Measurements from ENCODE around the gene CDK18.
A peak's percentile ranks its signal among the peaks of the same experiment; 100 is the strongest.

Gene CDK18

GRCh38 chr1:205502111-205502810, 2.2 kb upstream of the CDK18 start:
- no peak overlapping the region for H3K4me3 ChIP-seq (ENCODE audit: low read depth in 1 of 5, low read length in 5 of 5)

GRCh38 chr1:205502992-205503391, 1.5 kb upstream of the CDK18 start:
- no peak overlapping the region for H3K27ac ChIP-seq (ENCODE audit: low read depth, low read length)
- peaks cover 0 to 16% (median 8%) of the 10 kb centered on the region in 5 donors for H3K27me3 ChIP-seq (ENCODE audit: control insufficient read depth in 5 of 5, insufficient read depth in 4 of 5, low read length in 5 of 5)
- no peaks in the 10 kb centered on the region for H3K36me3 ChIP-seq (ENCODE audit: control insufficient read depth in 5 of 5, insufficient read depth in 5 of 5, low read length in 5 of 5)
- peaks cover 0 to 30% (median 23%) of the 10 kb centered on the region in 5 donors for H3K4me1 ChIP-seq (ENCODE audit: control insufficient read depth in 5 of 5, insufficient read depth in 5 of 5, low read length in 5 of 5)
- H3K9me3 ChIP-seq (ENCODE audit: control insufficient read depth in 5 of 5, low read length in 5 of 5), result no peaks in the 10 kb centered on the region
- H3K4me3 ChIP-seq (ENCODE audit: low read depth in 1 of 5, low read length in 5 of 5), result no peak overlapping the region
- no peak overlapping the region for H3K9ac ChIP-seq (ENCODE audit: low read length in 5 of 5)

More at GRCh38 chr1:205502111-205502810, 2.2 kb upstream of the CDK18 start:
- no peak overlapping the region for H3K27ac ChIP-seq (ENCODE audit: low read depth, low read length)
- no peaks in the 10 kb centered on the region for H3K9me3 ChIP-seq (ENCODE audit: control insufficient read depth in 5 of 5, low read length in 5 of 5)
- no peak overlapping the region for H3K9ac ChIP-seq (ENCODE audit: low read length in 5 of 5)
- peaks cover 4 to 16% (median 8%) of the 10 kb centered on the region in 5 donors for H3K27me3 ChIP-seq (ENCODE audit: control insufficient read depth in 5 of 5, insufficient read depth in 4 of 5, low read length in 5 of 5)
- H3K36me3 ChIP-seq (ENCODE audit: control insufficient read depth in 5 of 5, insufficient read depth in 5 of 5, low read length in 5 of 5), result no peaks in the 10 kb centered on the region
- peaks cover 0 to 30% (median 23%) of the 10 kb centered on the region in 5 donors for H3K4me1 ChIP-seq (ENCODE audit: control insufficient read depth in 5 of 5, insufficient read depth in 5 of 5, low read length in 5 of 5)

GRCh38 chr1:205505076-205505729, 734 bp downstream of the CDK18 start:
- peak overlapping the region; percentile 57 to 86 (median 70) for H3K4me3 ChIP-seq (ENCODE audit: low read depth in 1 of 5, low read length in 5 of 5)
- no peaks in the 10 kb centered on the region for H3K36me3 ChIP-seq (ENCODE audit: control insufficient read depth in 5 of 5, insufficient read depth in 5 of 5, low read length in 5 of 5)
- no peaks in the 10 kb centered on the region for H3K9me3 ChIP-seq (ENCODE audit: control insufficient read depth in 5 of 5, low read length in 5 of 5)
- H3K27ac ChIP-seq (ENCODE audit: low read depth, low read length), result no peak overlapping the region
- H3K27me3 ChIP-seq (ENCODE audit: control insufficient read depth in 5 of 5, insufficient read depth in 4 of 5, low read length in 5 of 5), result peaks cover 0 to 16% (median 8%) of the 10 kb centered on the region in 5 donors
- peaks cover 0 to 30% (median 23%) of the 10 kb centered on the region in 5 donors for H3K4me1 ChIP-seq (ENCODE audit: control insufficient read depth in 5 of 5, insufficient read depth in 5 of 5, low read length in 5 of 5)
- peak overlapping the region in 4 of 5 donors; percentile 27 to 72 (median 58) for H3K9ac ChIP-seq (ENCODE audit: low read length in 5 of 5)

GRCh38 chr1:205505791-205506190, 1.3 kb downstream of the CDK18 start:
- no peak overlapping the region for H3K27ac ChIP-seq (ENCODE audit: low read depth, low read length)

GRCh38 chr1:205506409-205507200, 2.1 kb downstream of the CDK18 start:
- no peaks in the 10 kb centered on the region for H3K9me3 ChIP-seq (ENCODE audit: control insufficient read depth in 5 of 5, low read length in 5 of 5)
- no peak overlapping the region for H3K4me3 ChIP-seq (ENCODE audit: low read depth in 1 of 5, low read length in 5 of 5)
- H3K4me1 ChIP-seq (ENCODE audit: control insufficient read depth in 5 of 5, insufficient read depth in 5 of 5, low read length in 5 of 5), result peaks cover 0 to 22% (median 17%) of the 10 kb centered on the region in 5 donors
- no peak overlapping the region for H3K27ac ChIP-seq (ENCODE audit: low read depth, low read length)
- no peaks in the 10 kb centered on the region for H3K36me3 ChIP-seq (ENCODE audit: control insufficient read depth in 5 of 5, insufficient read depth in 5 of 5, low read length in 5 of 5)
- no peak overlapping the region for H3K9ac ChIP-seq (ENCODE audit: low read length in 5 of 5)
- H3K27me3 ChIP-seq (ENCODE audit: control insufficient read depth in 5 of 5, insufficient read depth in 4 of 5, low read length in 5 of 5), result peaks cover 0 to 16% (median 8%) of the 10 kb centered on the region in 5 donors

More at GRCh38 chr1:205505791-205506190, 1.3 kb downstream of the CDK18 start:
- H3K9me3 ChIP-seq (ENCODE audit: control insufficient read depth in 5 of 5, low read length in 5 of 5), result no peaks in the 10 kb centered on the region
- no peak overlapping the region for H3K4me3 ChIP-seq (ENCODE audit: low read depth in 1 of 5, low read length in 5 of 5)
- no peaks in the 10 kb centered on the region for H3K36me3 ChIP-seq (ENCODE audit: control insufficient read depth in 5 of 5, insufficient read depth in 5 of 5, low read length in 5 of 5)
- H3K27me3 ChIP-seq (ENCODE audit: control insufficient read depth in 5 of 5, insufficient read depth in 4 of 5, low read length in 5 of 5), result peaks cover 0 to 16% (median 8%) of the 10 kb centered on the region in 5 donors
- no peak overlapping the region for H3K9ac ChIP-seq (ENCODE audit: low read length in 5 of 5)
- peaks cover 0 to 28% (median 22%) of the 10 kb centered on the region in 5 donors for H3K4me1 ChIP-seq (ENCODE audit: control insufficient read depth in 5 of 5, insufficient read depth in 5 of 5, low read length in 5 of 5)

- Histone ChIP-seq H3K4me1 (ENCODE audit: control insufficient read depth in 5 of 5, insufficient read depth in 5 of 5, low read length in 5 of 5) (peaks cover 0 to 34% (median 26%) of the 10 kb centered on the region in 5 donors), H3K4me3 (ENCODE audit: low read depth in 1 of 5, low read length in 5 of 5) (no peak overlapping the region), H3K27me3 (ENCODE audit: control insufficient read depth in 5 of 5, insufficient read depth in 4 of 5, low read length in 5 of 5) (peaks cover 0 to 16% (median 8%) of the 10 kb centered on the region in 5 donors), H3K36me3 (ENCODE audit: control insufficient read depth in 5 of 5, insufficient read depth in 5 of 5, low read length in 5 of 5) (no peaks in the 10 kb centered on the region), H3K9ac (ENCODE audit: low read length in 5 of 5) (no peak overlapping the region), H3K9me3 (ENCODE audit: control insufficient read depth in 5 of 5, low read length in 5 of 5) (no peaks in the 10 kb centered on the region), H3K27ac (ENCODE audit: low read depth, low read length) (no peak overlapping the region)
Observed at GRCh38 chr1:205508227-205508714, 3.8 kb downstream of the CDK18 start.

GRCh38 chr1:205510308-205510950, 6.0 kb downstream of the CDK18 start:
- peaks cover 0 to 7% (median 0%) of the 10 kb centered on the region in 5 donors for H3K27me3 ChIP-seq (ENCODE audit: control insufficient read depth in 5 of 5, insufficient read depth in 4 of 5, low read length in 5 of 5)
- no peaks in the 10 kb centered on the region for H3K9me3 ChIP-seq (ENCODE audit: control insufficient read depth in 5 of 5, low read length in 5 of 5)
- H3K4me1 ChIP-seq (ENCODE audit: control insufficient read depth in 5 of 5, insufficient read depth in 5 of 5, low read length in 5 of 5), result peaks cover 0 to 27% (median 16%) of the 10 kb centered on the region in 5 donors
- H3K4me3 ChIP-seq (ENCODE audit: low read depth in 1 of 5, low read length in 5 of 5), result no peak overlapping the region
- H3K9ac ChIP-seq (ENCODE audit: low read length in 5 of 5), result no peak overlapping the region
- no peaks in the 10 kb centered on the region for H3K36me3 ChIP-seq (ENCODE audit: control insufficient read depth in 5 of 5, insufficient read depth in 5 of 5, low read length in 5 of 5)
- no peak overlapping the region for H3K27ac ChIP-seq (ENCODE audit: low read depth, low read length)

GRCh38 chr1:205510951-205511330, 6.5 kb downstream of the CDK18 start:
- H3K36me3 ChIP-seq (ENCODE audit: control insufficient read depth in 5 of 5, insufficient read depth in 5 of 5, low read length in 5 of 5), result no peaks in the 10 kb centered on the region
- H3K4me1 ChIP-seq (ENCODE audit: control insufficient read depth in 5 of 5, insufficient read depth in 5 of 5, low read length in 5 of 5), result peaks cover 0 to 27% (median 19%) of the 10 kb centered on the region in 5 donors
- no peaks in the 10 kb centered on the region for H3K9me3 ChIP-seq (ENCODE audit: control insufficient read depth in 5 of 5, low read length in 5 of 5)
- no peak overlapping the region for H3K27ac ChIP-seq (ENCODE audit: low read depth, low read length)
- no peak overlapping the region for H3K9ac ChIP-seq (ENCODE audit: low read length in 5 of 5)
- H3K27me3 ChIP-seq (ENCODE audit: control insufficient read depth in 5 of 5, insufficient read depth in 4 of 5, low read length in 5 of 5), result peaks cover 0 to 2% (median 0%) of the 10 kb centered on the region in 5 donors
- H3K4me3 ChIP-seq (ENCODE audit: low read depth in 1 of 5, low read length in 5 of 5), result no peak overlapping the region
